Islet of Langerhans (tissue), 1 donor: ENCODE measurements around the gene CFAP410.
"Not testable (repeated sequence)": the region's sequence is repeated elsewhere in the genome, so short reads cannot be mapped to it uniquely, and the experiment has no call there.

Source experiments
- FAIRE-seq: peaks from one replicate; lab custom pipeline; 2011; peaks lifted over from hg19 to GRCh38; lab: Jason Lieb, UNC

Gene CFAP410

GRCh38 chr21:44285138-44285992, 53.8 kb downstream of the CFAP410 start, which contains the start of gene AIRE:
Gene AIRE (plus strand): TSS chr21:44285876. CDS start chr21:44286007, 131 bp downstream.
- FAIRE-seq: no peak

GRCh38 chr21:44283948-44284347, 55.2 kb downstream of the CFAP410 start:
- no peak for FAIRE-seq

- FAIRE-seq: not testable (repeated sequence)
Measured at GRCh38 chr21:44283211-44283785, 55.9 kb downstream of the CFAP410 start.

- FAIRE-seq: no peak
Measured at GRCh38 chr21:44282370-44282769, 56.8 kb downstream of the CFAP410 start.

GRCh38 chr21:44281801-44282200, 57.4 kb downstream of the CFAP410 start:
- FAIRE-seq: no peak

- FAIRE-seq: no peak
Measured at GRCh38 chr21:44279354-44280260, 59.6 kb downstream of the CFAP410 start.
